ENCODE data around the gene HNRNPC. TPM values are rescaled to one million over a fixed set of nuclear protein-coding genes. Genes with fewer than 3 reads are reported as not detected.

Gene HNRNPC
- polyA plus RNA-seq, 1 donor (not counting 4 experiments of a cell fraction or from before 2014, with no cell fraction given): 871 TPM

DNA sequence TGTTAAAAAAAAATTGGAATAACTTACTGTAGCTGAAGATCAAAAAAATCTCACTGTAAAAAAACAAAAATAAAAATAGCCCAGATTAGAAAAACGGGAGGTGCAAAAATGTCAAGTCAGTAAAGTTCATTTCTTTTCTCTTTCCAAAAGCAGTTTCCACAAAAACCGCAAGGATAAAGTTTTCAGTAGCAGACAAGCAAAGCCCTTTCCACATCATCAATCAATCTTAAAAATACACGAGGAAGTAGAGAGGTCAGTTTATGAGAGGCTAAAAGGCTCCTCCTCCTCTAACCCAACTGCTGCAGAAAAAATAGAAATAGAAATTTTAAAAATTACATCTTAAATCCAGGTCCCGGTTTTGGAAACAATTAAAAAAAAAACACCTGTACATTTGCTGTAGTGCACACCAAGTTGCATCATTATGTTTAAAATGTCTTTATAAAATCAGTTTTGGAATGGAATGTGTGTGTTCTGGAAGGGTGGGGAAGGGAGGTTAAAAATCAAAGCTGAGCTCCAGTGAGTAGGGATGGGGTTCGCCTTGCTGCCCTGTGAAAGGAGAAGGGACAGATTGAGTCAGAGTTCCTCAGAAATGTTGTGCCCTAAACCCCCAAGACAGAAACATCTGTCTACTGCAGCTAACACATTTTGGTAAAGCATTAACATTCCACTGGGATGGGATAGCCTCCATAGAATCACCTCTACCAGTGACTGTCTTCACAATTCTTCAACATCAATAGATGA lies 5.8 kb downstream of the HNRNPC start:
- Histone ChIP-seq H3K9me3 (ENCODE audit: control insufficient read depth, low read depth, low read length) (no peaks in the 10 kb centered on the region), H3K4me2 (ENCODE audit: control insufficient read depth, extremely low read depth, insufficient read depth, low read depth, low read length) (peak overlapping the region; percentile 86), H3K27ac (ENCODE audit: control insufficient read depth, insufficient read depth, low read length) (peak overlapping the region; percentile 79), H3K9ac (ENCODE audit: control insufficient read depth, extremely low read depth, insufficient read depth, low read length) (peak overlapping the region; percentile 53), H3K9me1 (ENCODE audit: control insufficient read depth, extremely low read depth, insufficient read depth, low read length) (peaks cover 2% of the 10 kb centered on the region), H3K79me2 (ENCODE audit: control insufficient read depth, insufficient read depth, low read length) (peaks cover 95% of the 10 kb centered on the region), H3K4me3 (ENCODE audit: control insufficient read depth in 2 of 3, extremely low read depth in 1 of 3, insufficient read depth in 2 of 3, low read depth in 1 of 3, low read length in 3 of 3) (peak overlapping the region in 2 of 3 experiments; percentile 41 to 45), H3K27me3 (ENCODE audit: control insufficient read depth, extremely low read depth, insufficient read depth, low read length) (no peaks in the 10 kb centered on the region), H2AFZ (ENCODE audit: control insufficient read depth, low read length) (no peak overlapping the region), H4K20me1 (ENCODE audit: control insufficient read depth, extremely low read depth, insufficient read depth, low read length) (peaks cover 83% of the 10 kb centered on the region), H3K4me1 (ENCODE audit: control insufficient read depth, extremely low read depth, insufficient read depth, low read length) (peaks cover 41% of the 10 kb centered on the region), H3K36me3 (ENCODE audit: control insufficient read depth in 2 of 2, extremely low read depth in 1 of 2, insufficient read depth in 2 of 2, low read length in 2 of 2) (peaks cover 22 to 41% of the 10 kb centered on the region in 2 experiments)
- DNase-seq (ENCODE audit: low read depth, low spot score): no peak
- dilution Hi-C loops (cut with MboI; ENCODE audit: extremely low pct_ligation_motif_present, low sequenced_read_pairs): no loop called here
- no peak for FAIRE-seq
- TF ChIP-seq, protein P1, sequence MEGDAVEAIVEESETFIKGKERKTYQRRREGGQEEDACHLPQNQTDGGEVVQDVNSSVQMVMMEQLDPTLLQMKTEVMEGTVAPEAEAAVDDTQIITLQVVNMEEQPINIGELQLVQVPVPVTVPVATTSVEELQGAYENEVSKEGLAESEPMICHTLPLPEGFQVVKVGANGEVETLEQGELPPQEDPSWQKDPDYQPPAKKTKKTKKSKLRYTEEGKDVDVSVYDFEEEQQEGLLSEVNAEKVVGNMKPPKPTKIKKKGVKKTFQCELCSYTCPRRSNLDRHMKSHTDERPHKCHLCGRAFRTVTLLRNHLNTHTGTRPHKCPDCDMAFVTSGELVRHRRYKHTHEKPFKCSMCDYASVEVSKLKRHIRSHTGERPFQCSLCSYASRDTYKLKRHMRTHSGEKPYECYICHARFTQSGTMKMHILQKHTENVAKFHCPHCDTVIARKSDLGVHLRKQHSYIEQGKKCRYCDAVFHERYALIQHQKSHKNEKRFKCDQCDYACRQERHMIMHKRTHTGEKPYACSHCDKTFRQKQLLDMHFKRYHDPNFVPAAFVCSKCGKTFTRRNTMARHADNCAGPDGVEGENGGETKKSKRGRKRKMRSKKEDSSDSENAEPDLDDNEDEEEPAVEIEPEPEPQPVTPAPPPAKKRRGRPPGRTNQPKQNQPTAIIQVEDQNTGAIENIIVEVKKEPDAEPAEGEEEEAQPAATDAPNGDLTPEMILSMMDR (optimal IDR thresholded peaks at IDR 0.05 in 1 of 3, IDR thresholded peaks at IDR 0.05 in 1 of 3, conservative IDR thresholded peaks at IDR 0.05 in 1 of 3; ENCODE audit: extremely low read depth in 1 of 3, insufficient read depth in 2 of 3, low read length in 3 of 3): no peak
- no peak for TF ChIP-seq EZH2 (IDR thresholded peaks at IDR 0.05; ENCODE audit: low read length)

DNA sequence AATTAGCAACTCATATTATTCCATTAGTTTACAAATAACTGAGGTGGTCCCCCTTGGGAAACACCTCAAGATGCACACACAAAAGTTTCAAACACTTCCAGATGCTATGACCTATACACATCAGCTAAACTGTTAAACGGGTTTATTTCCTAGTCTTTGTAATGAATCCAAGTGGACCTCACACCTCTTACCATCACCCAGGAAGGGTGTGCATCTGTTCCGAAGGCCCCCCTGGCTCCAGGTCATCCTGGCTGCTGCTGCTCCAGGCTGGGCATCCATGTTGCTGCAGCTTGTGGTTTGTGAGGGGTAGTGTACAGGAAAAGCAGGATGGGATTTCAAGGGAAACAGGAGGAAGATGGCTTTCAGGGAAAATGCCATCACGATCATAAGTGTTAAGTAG lies 6.8 kb downstream of the HNRNPC start:
- dilution Hi-C loops (cut with MboI; ENCODE audit: extremely low pct_ligation_motif_present, low sequenced_read_pairs): no loop called here
- DNase-seq (ENCODE audit: low read depth, low spot score) (no peak), FAIRE-seq (no peak)
- peaks cover 86% of the 10 kb centered on the region for H4K20me1 ChIP-seq (ENCODE audit: control insufficient read depth, extremely low read depth, insufficient read depth, low read length)
- H3K4me3 ChIP-seq (ENCODE audit: control insufficient read depth in 2 of 3, extremely low read depth in 1 of 3, insufficient read depth in 2 of 3, low read depth in 1 of 3, low read length in 3 of 3): no peak overlapping the region
- H3K9me3 ChIP-seq (ENCODE audit: control insufficient read depth, low read depth, low read length): no peaks in the 10 kb centered on the region
- no peaks in the 10 kb centered on the region for H3K27me3 ChIP-seq (ENCODE audit: control insufficient read depth, extremely low read depth, insufficient read depth, low read length)
- peaks cover 25 to 44% of the 10 kb centered on the region in 2 experiments for H3K36me3 ChIP-seq (ENCODE audit: control insufficient read depth in 2 of 2, extremely low read depth in 1 of 2, insufficient read depth in 2 of 2, low read length in 2 of 2)
- H2AFZ ChIP-seq (ENCODE audit: control insufficient read depth, low read length): no peak overlapping the region
- peak overlapping the region; percentile 17 for H3K4me2 ChIP-seq (ENCODE audit: control insufficient read depth, extremely low read depth, insufficient read depth, low read depth, low read length)
- peaks cover 41% of the 10 kb centered on the region for H3K4me1 ChIP-seq (ENCODE audit: control insufficient read depth, extremely low read depth, insufficient read depth, low read length)
- no peak overlapping the region for H3K27ac ChIP-seq (ENCODE audit: control insufficient read depth, insufficient read depth, low read length)
- H3K9ac ChIP-seq (ENCODE audit: control insufficient read depth, extremely low read depth, insufficient read depth, low read length): no peak overlapping the region
- peaks cover 4% of the 10 kb centered on the region for H3K9me1 ChIP-seq (ENCODE audit: control insufficient read depth, extremely low read depth, insufficient read depth, low read length)
- peaks cover 95% of the 10 kb centered on the region for H3K79me2 ChIP-seq (ENCODE audit: control insufficient read depth, insufficient read depth, low read length)
- TF ChIP-seq EZH2 (IDR thresholded peaks at IDR 0.05; ENCODE audit: low read length): no peak
- TF ChIP-seq, protein P1 (optimal IDR thresholded peaks at IDR 0.05 in 1 of 3, IDR thresholded peaks at IDR 0.05 in 1 of 3, conservative IDR thresholded peaks at IDR 0.05 in 1 of 3; ENCODE audit: extremely low read depth in 1 of 3, insufficient read depth in 2 of 3, low read length in 3 of 3): no peak
